Stimulated activated CD8-positive, alpha-beta memory T cell treated with anti-CD3 and anti-CD28 coated beads, Interleukin-4, amount 100 ng/mL, for 24 hours (primary cell): ENCODE results near the gene GKN1.

Experiments used
- DNase-seq: peaks from one replicate; pipeline ENCODE4 v3.0.0-alpha.2; 2020; ENCODE audit warnings: low read depth

The GKN1 gene

GRCh38 chr2:68961380-68961779 lies 13.1 kb upstream of the GKN1 start:
- DNase-seq = no peak

DNA sequence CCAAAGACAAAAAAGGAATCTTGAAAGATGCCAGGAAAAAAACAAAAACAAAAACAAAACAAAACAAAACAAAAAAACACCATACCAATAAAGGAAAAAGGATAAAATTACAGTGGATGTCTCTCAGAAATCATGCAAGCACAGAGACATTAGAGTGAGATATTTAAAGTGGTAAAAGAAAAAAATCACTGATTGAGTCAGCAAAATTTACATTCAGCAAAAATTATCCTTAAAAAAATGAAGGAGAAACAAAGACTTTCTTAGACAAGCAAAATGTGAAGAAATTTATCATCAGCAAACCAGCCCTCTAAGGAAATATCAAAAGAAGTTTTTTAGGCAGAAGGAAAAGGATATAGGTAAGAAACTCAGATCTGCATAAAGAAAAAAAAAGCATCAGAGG lies 10.2 kb upstream of the GKN1 start:
- no peak for DNase-seq

DNA sequence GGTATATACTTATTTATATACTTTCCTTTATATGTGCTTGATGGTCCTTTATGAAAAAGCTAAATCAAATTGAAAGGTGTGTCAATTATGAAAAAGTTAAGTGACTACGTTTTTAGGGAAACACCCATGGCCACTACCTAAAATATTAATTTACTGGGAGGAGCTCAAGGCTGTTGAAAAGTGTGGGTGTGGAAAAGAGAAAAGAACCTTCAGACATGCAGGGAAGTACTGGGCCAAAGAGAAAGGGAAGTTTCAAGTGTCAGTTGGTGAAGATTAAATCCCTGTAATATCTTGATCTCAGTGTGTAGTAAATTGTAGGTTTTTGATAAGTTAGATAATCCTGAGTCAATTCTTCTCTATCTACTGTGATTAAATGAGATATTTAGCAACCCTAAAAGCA lies 6.2 kb upstream of the GKN1 start:
- no peak for DNase-seq

DNA sequence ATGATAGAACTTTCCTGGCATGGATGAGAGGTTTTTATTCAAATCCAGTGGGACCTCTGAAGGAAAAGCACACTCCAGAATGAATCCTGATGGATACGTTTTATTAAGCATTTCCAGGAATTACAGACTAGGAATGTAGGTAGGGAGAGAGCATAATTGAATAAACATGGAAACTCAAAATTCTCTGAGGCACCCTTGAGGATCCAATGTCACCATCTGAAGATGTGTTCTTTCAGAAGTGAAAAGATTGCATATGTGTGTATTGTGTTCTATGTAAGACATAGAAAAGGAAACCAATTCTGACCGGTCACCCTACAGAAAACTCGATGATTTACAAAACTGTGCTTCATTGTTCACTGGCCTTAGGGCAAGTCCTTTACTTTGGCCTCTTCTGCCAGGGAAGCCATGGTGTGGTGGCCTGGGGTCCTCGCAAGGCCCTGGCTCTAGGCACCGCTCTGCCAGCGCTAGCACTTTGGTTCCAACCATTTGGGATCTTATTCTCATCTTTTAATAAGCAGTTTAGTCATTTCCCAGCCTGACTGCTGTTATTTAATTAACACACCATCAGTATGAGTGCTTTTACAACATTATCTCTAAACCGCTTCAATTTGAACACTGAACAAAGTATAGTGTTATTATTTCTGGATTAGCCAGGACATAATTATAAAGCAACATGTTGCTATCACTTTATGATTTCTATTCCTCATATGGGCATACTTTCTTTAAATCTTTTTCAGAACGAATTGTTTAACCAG lies 4.5 kb upstream of the GKN1 start:
- DNase-seq = no peak

- no peak for DNase-seq
Observed at GRCh38 chr2:68970566-68971265, 3.7 kb upstream of the GKN1 start.

DNA sequence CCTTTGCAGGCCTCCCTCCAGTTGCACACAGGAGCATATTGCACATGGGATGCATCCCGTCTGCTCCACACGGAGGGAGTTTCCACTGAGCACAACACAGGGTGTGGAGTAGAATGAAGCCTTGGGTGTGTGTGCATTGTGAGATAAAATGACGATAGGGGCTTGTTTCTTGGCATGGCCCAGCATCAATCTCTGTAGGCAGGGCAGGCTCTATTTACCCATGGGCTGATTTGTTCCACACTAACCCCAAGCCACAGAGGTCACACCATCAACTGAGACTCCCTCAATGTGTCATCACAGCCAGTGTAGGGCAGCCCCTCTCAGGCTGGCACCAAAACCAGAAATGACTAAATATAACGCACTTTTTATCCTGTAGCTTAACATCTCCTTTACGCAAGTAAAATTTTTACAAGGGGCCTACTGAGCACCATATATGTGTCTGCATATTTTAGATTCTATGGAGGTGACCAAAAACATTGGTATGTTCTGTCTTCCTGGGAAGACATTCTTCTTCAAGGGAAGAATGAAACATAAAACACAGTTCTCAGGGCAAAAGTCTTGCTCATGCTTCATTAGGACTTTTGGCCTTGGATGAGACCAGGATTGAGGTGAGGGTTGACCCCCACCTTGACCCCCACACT lies 2.7 kb upstream of the GKN1 start:
- no peak for DNase-seq

DNA sequence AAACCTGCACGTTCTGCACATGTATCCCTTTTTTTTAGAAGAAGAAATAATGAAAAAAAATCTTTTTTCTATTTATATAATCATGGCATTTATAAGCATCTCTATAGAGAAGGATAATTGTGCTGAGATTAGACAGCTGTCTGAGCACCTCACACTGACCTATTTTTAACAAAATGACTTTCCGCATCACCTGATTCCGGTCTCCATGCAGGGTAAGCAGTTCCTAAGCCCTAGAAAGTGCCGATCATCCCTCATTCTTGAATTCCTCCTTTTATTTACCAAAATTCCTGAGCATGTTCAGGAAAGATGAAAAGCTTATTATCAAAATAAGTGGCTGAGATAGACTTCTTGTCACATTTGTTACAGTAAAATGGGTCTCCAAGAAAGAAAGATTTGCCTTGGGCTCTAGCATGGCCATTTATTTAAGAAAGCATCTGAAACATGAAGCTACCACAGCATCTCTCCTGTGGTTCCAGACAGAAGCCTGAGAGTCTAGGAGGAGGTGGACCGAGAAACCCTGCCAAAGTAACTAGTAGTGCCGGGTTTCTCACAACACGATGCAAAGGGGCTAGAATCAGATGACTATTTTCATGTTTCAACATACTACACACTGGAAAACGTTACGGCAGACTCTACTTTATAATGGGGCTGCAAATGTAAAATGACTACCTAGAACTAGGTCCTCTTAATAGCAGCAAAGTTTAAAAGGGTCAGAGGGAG lies 670 bp downstream of the GKN1 start:
- DNase-seq = no peak

DNA sequence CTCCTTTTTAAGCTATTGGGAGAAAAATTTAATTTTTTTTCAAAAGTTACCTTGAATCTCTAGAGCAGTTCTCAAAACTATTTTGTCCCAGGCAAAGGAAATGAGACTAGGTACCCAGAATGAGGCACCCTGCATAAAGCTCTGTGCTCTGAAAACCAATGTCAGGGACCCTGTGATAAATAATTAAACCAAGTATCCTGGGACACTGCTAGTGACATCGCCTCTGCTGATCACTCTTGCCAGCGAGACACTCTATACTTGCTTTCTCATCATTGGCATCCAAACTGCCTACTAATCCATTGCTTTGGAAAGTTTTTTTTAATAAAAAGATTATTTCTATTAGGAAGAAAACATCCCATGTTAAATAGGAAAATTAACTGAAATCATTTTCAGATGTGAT lies 1.4 kb downstream of the GKN1 start:
- DNase-seq = no peak

DNA sequence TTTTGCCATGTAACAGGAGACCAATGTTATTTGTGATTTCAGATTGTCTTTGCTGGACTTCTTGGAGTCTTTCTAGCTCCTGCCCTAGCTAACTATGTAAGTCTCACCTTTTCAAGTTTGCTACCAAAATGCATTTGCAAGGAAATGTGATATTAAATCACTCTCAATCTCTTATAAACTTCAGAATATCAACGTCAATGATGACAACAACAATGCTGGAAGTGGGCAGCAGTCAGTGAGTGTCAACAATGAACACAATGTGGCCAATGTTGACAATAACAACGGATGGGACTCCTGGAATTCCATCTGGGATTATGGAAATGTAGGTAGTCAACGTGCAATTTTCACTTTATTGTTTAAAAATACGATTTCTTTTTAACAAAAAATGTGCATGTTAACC lies 3.0 kb downstream of the GKN1 start:
- no peak for DNase-seq

DNA sequence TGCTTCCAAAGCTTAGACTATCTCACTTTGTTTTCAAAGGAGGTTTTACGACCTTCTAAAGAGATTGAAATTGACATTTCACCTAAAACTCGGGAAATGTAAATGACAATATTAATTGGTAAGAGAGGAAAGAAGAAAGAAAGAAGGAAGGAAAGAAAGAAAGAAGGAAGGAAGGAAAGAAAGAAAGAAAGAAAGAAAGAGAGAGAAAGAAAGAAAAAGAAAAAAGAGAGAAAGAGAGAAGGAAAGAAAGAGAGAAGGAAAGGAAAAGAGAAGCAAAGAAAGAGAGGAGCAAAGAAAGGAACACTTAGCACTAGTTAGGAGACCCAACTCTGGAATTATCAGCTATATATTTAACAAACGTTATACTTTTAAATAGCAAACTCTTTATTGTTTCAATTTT lies 3.7 kb downstream of the GKN1 start:
- DNase-seq = no peak

DNA sequence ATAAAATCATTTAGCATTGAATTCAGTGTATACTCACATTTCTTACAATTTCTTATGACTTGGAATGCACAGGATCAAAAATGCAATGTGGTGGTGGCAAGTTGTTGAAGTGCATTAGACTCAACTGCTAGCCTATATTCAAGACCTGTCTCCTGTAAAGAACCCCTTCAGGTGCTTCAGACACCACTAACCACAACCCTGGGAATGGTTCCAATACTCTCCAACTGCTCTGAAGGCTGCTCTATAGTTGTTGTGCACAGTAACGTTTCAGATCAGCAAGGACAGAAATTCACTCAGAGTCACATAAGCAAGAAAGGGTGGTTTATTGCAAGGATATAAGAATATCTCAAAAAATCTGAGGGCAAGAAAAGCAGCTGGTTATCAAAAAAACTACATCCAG lies 6.5 kb downstream of the GKN1 start:
- no peak for DNase-seq

GRCh38 chr2:68987021-68987503 lies 12.6 kb downstream of the GKN1 start:
- no peak for DNase-seq

- no peak for DNase-seq
Observed at GRCh38 chr2:68989035-68989434, 14.6 kb downstream of the GKN1 start.

- DNase-seq = no peak
Observed at GRCh38 chr2:68992341-68992740, 17.9 kb downstream of the GKN1 start.

- no peak for DNase-seq
Observed at GRCh38 chr2:68992933-68993332, 18.5 kb downstream of the GKN1 start.

DNA sequence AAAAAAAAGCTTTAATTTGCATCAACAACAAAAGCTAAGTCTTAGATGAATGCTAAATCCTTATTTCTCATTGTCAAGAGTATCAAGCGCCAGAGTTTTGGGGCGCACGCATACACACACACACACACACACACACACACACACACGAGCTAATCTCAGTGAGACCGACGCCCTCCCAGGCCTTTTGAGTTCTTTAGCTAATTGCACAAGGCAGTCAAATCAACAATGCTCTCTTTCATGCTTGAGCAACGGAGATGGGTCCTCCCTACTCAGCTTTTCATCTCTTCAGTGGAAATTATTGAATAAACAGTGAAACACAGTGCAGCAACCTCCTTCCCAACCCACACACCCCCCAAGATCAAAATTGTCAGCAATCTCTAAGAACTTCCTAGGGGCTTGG lies 19.2 kb downstream of the GKN1 start:
- no peak for DNase-seq

DNA sequence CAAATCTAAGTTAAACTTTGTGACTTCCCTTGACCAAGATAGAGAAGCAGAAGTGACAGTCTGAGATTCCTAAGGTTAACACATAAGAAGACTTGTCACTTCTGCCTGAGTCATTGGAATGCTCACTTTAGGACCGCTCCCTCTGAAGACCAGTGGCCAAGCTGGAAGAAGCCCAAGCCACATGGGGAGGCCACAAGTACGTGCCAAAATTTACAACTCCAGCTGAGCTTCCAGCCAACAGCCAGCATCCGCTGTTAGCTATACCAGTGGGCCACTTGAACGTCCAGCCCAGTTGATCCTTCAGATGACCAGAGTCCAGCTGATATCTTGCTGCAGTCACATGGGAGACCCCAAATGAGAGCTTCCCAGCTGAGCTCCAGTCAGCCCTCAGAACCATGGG lies 20.4 kb downstream of the GKN1 start:
- DNase-seq = no peak

GRCh38 chr2:68995916-68996315 lies 21.5 kb downstream of the GKN1 start:
- DNase-seq = no peak

GRCh38 chr2:68997401-68997800 lies 23.0 kb downstream of the GKN1 start:
- DNase-seq = no peak

- DNase-seq = no peak
Observed at GRCh38 chr2:69001879-69002278, 27.4 kb downstream of the GKN1 start.

GRCh38 chr2:69003731-69004130 lies 29.3 kb downstream of the GKN1 start:
- no peak for DNase-seq

- DNase-seq = no peak
Observed at GRCh38 chr2:69007169-69007568, 32.7 kb downstream of the GKN1 start.

- DNase-seq = no peak
Observed at GRCh38 chr2:69007603-69008002, 33.2 kb downstream of the GKN1 start.
